Glutamatergic neuron (in vitro differentiated cells): ENCODE measurements around the gene GALNS. TPM values are rescaled to one million over a fixed set of nuclear protein-coding genes. Genes with fewer than 3 reads are reported as not detected.

Source experiments
- DNase-seq: peaks from one replicate; pipeline ENCODE4 v3.0.0; 2022
- H3K27ac Mint-ChIP-seq: one replicate; pipeline ENCODE4 v1.8.0; 2020; ENCODE audit warnings: mild to moderate bottlenecking, mixed read lengths, inconsistent platforms; ENCODE audit not compliant: unreplicated experiment
- H3K27me3 Mint-ChIP-seq: one replicate; pipeline ENCODE4 v1.8.0; 2020; ENCODE audit warnings: mild to moderate bottlenecking, moderate library complexity, mixed read lengths, inconsistent platforms; ENCODE audit not compliant: unreplicated experiment
- H3K36me3 Mint-ChIP-seq: one replicate; pipeline ENCODE4 v1.8.0; 2020; ENCODE audit warnings: mild to moderate bottlenecking, mixed read lengths, inconsistent platforms; ENCODE audit not compliant: unreplicated experiment
- H3K4me1 Mint-ChIP-seq: one replicate; pipeline ENCODE4 v1.8.0; 2020; ENCODE audit warnings: mild to moderate bottlenecking, low read depth, mixed read lengths, inconsistent platforms; ENCODE audit not compliant: unreplicated experiment
- H3K4me3 Mint-ChIP-seq: one replicate; pipeline ENCODE4 v1.8.0; 2020; ENCODE audit warnings: mild to moderate bottlenecking, mixed read lengths, inconsistent platforms; ENCODE audit not compliant: unreplicated experiment
- H3K9me3 Mint-ChIP-seq: one replicate; pipeline ENCODE4 v1.8.0; 2020; ENCODE audit warnings: mild to moderate bottlenecking, moderate library complexity, mixed read lengths, inconsistent platforms; ENCODE audit not compliant: unreplicated experiment
- total RNA-seq: library from RNA; stranded (reverse); fragmentation: NEBNext Ultra II Directional; extraction: Animal tissue kit (Norgen Biotek cat#: 25700); gene quantifications from one replicate; pipeline ENCODE4 v1.2.1, GENCODE V29; 2021; ENCODE audit not compliant: unreplicated experiment
- TF ChIP-seq, protein P1 (sequence below): fragments of 200-600 bp; sonication (generic); IDR thresholded peaks from one replicate; pipeline ENCODE4 v1.5.0; 2021; ENCODE audit not compliant: partially characterized antibody, unreplicated experiment

GALNS gene
- total RNA-seq, 1 donor from 2014 or later: 31.7 TPM

DNA sequence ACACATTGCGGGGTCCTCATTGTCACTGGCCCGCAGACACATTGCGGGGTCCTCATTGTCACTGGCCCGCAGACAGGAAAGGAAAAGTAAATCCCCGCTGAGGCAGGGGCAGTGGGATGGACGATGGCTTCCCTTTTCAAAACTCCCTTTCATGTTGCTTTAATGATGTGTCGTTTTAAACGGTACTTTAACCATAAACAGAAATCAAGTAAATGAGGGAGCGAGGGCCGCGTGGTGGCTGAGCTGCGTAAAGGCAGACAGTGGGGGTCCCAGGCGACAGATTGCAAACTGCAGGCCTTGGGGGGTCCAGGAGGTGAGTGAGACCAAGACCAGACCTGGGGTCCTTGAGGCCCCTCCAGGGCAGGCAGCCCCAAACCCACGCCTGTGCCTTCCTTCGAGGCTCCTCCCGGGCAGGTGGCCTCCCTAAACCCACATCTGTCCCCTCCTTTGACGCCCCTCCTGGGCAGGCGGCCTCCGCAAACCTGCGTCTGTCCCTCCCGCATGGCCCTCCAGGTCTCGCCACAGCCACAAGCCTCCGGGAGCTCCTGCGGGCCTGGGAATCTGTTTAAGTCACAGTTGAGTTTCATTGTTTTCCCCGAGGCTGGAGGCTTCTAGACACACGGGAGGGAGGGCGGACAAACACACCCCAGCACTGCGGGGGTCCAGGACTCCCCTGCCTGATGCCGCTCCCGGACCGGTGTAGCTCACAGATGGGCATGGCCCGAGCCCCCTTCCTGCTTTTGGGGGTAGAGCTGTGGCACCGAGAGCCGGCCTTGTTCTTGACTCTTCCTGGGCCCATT, 79.1 kb downstream of the GALNS start:
- H3K36me3 Mint-ChIP-seq: no peaks in the 10 kb centered on the region
- TF ChIP-seq, protein P1, sequence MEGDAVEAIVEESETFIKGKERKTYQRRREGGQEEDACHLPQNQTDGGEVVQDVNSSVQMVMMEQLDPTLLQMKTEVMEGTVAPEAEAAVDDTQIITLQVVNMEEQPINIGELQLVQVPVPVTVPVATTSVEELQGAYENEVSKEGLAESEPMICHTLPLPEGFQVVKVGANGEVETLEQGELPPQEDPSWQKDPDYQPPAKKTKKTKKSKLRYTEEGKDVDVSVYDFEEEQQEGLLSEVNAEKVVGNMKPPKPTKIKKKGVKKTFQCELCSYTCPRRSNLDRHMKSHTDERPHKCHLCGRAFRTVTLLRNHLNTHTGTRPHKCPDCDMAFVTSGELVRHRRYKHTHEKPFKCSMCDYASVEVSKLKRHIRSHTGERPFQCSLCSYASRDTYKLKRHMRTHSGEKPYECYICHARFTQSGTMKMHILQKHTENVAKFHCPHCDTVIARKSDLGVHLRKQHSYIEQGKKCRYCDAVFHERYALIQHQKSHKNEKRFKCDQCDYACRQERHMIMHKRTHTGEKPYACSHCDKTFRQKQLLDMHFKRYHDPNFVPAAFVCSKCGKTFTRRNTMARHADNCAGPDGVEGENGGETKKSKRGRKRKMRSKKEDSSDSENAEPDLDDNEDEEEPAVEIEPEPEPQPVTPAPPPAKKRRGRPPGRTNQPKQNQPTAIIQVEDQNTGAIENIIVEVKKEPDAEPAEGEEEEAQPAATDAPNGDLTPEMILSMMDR: no peak
- peaks cover 14% of the 10 kb centered on the region for H3K4me1 Mint-ChIP-seq
- H3K9me3 Mint-ChIP-seq: peaks cover 5% of the 10 kb centered on the region
- no peak overlapping the region for H3K4me3 Mint-ChIP-seq
- peaks cover 12% of the 10 kb centered on the region for H3K27me3 Mint-ChIP-seq
- DNase-seq: peak; percentile 42
- no peak overlapping the region for H3K27ac Mint-ChIP-seq

DNA sequence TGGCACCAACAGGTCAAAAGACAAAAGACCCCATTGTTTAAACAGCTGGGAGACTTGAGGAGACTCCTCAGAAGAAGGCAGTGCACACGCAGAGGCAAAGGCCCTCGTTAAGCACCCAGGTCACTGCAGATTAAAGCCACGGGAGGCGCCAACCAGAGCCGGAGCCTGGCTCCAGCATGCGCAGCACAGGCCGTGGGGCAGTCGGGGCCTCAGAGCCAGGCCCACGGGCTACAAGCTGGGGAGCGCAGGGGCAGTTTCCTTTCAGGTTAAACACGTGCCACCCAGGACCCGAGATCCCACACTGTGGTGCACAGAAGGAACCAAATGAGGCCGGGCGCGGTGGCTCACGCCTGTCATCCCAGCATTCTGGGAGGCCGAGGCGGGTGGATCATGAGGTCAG, 80.9 kb downstream of the GALNS start:
- TF ChIP-seq, protein P1: no peak
- peaks cover 14% of the 10 kb centered on the region for H3K4me1 Mint-ChIP-seq

DNA sequence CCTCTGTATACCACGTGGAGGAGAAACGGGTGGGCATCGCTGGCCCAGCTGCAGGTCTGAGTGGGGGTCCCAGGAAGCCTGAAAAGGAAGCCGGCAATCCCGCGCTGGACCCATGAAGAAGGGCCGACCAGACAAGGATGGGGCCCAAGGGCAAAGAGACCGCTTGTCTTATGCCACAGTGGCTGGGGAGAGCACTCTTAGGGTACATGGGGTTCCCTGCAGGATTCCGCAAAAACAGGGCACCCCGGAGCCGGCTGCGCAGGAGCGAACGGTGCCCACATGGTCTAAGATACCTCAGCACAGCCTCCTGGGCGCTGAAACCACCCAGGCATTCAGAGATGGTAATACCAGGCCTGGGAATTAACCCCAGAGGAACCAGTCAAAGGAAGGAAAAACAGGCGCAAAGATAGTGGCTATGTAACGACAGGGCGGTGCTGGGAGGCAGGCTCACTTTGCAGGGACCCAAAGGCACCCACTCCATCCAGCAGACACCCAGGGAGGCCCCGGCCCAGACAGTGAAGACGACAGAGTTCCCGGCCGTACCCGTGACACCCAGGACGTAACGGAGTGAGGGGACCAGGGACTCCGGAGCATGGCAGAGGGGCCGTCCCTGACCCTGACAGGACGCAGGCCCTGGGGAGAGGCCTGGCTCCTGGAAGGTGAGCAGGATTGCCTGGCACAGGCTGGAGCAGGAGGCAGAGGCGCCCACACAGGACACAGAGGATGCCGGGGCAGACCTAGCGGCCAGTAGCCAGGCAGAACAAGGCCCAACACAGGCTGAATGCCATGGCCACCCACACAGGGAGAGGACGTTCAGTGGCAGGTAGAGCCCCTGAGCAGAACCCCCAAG, 82.0 kb downstream of the GALNS start:
- Mint-ChIP-seq H3K27me3 (peaks cover 10% of the 10 kb centered on the region), H3K9me3 (peaks cover 3% of the 10 kb centered on the region), H3K4me3 (no peak overlapping the region), H3K4me1 (peaks cover 13% of the 10 kb centered on the region), H3K27ac (no peak overlapping the region), H3K36me3 (no peaks in the 10 kb centered on the region)
- no peak for DNase-seq
- TF ChIP-seq, protein P1: no peak

More for the DNA sequence above, 80.9 kb downstream of the GALNS start:
- Mint-ChIP-seq H3K27ac (no peak overlapping the region), H3K9me3 (peaks cover 3% of the 10 kb centered on the region), H3K27me3 (peaks cover 11% of the 10 kb centered on the region), H3K36me3 (no peaks in the 10 kb centered on the region), H3K4me3 (no peak overlapping the region)
- no peak for DNase-seq

DNA sequence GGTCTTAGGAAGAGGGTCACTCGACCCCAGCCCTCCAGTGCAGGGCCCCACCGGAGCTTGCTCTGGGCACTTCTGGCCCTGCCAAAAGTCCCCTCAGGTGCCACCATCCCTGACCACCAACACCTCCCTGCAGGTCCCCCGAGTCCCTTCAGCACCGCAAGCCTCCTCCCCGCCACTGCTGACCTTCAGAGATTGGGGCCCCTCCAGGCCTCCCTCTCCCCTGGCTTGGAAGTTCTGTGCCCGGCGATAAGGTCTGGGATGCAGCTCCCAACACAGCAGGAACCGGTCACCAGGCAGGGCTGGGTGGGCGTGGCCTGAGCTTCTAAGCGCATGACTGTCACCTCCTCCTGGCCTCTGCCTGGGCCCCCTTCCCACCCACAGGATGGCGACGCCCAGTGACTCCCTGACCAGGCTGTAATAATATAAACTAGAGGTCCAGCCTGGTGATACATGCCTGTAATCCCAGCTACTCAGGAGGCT, 82.9 kb downstream of the GALNS start:
- peak; percentile 72 for DNase-seq
- H3K4me1 Mint-ChIP-seq: peaks cover 17% of the 10 kb centered on the region
- peaks cover 3% of the 10 kb centered on the region for H3K9me3 Mint-ChIP-seq

More for the DNA sequence above, 82.9 kb downstream of the GALNS start:
- H3K4me3 Mint-ChIP-seq: peak overlapping the region; percentile 25
- H3K27ac Mint-ChIP-seq: no peak overlapping the region
- no peaks in the 10 kb centered on the region for H3K36me3 Mint-ChIP-seq
- TF ChIP-seq, protein P1: no peak
- H3K27me3 Mint-ChIP-seq: peaks cover 8% of the 10 kb centered on the region
